ENCODE results near the gene CDK8.

Gene CDK8

DNA sequence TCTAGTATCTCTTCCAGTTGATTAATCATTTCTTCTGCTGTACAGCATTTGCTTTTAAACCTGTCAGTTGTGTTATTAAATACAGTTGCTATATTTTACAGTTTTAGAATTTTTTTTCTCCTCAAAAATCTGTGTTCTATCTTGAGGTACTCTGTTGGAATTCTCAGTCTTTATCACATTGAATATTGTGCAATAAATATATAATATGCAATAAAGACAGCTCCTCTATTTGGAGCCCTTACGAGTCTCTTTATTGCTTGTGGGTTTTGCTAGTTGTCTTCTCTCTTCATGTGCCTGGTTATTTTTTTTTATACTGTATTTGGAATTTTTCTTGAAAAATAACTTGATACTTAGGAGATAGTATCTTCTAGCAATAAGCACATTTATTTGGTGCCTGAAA lies 51.7 kb downstream of the CDK8 start:
- Histone ChIP-seq H3K79me2 (ENCODE audit: insufficient read depth, low read length) (no peaks in the 10 kb centered on the region), H3K36me3 (ENCODE audit: insufficient read depth, low read length) (no peaks in the 10 kb centered on the region), H3K4me1 (ENCODE audit: insufficient read depth, low read length, severe bottlenecking) (no peaks in the 10 kb centered on the region), H4K20me1 (ENCODE audit: insufficient read depth, low read length) (no peaks in the 10 kb centered on the region), H3K9ac (ENCODE audit: low read length) (no peak overlapping the region), H3K27ac (ENCODE audit: low read depth, low read length, poor library complexity, severe bottlenecking) (no peak overlapping the region), H3K9me2 (ENCODE audit: low read depth, low read length) (no peaks in the 10 kb centered on the region), H3K9me3 (ENCODE audit: low read length) (no peaks in the 10 kb centered on the region), H3K27me3 (ENCODE audit: insufficient read depth, low read length) (no peaks in the 10 kb centered on the region), H3K4me2 (ENCODE audit: low read length) (no peak overlapping the region), H3K4me3 (ENCODE audit: low read depth, low read length, poor library complexity, severe bottlenecking) (no peak overlapping the region), H3F3A (ENCODE audit: insufficient read depth, low read length) (no peaks in the 10 kb centered on the region), H2AFZ (ENCODE audit: low read length) (no peak overlapping the region)
- TF ChIP-seq EZH2 (IDR thresholded peaks at IDR 0.05; ENCODE audit: borderline replicate concordance, low read length) = no peak
- TF ChIP-seq, protein P1, sequence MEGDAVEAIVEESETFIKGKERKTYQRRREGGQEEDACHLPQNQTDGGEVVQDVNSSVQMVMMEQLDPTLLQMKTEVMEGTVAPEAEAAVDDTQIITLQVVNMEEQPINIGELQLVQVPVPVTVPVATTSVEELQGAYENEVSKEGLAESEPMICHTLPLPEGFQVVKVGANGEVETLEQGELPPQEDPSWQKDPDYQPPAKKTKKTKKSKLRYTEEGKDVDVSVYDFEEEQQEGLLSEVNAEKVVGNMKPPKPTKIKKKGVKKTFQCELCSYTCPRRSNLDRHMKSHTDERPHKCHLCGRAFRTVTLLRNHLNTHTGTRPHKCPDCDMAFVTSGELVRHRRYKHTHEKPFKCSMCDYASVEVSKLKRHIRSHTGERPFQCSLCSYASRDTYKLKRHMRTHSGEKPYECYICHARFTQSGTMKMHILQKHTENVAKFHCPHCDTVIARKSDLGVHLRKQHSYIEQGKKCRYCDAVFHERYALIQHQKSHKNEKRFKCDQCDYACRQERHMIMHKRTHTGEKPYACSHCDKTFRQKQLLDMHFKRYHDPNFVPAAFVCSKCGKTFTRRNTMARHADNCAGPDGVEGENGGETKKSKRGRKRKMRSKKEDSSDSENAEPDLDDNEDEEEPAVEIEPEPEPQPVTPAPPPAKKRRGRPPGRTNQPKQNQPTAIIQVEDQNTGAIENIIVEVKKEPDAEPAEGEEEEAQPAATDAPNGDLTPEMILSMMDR (IDR thresholded peaks at IDR 0.05; ENCODE audit: low read length) = no peak

DNA sequence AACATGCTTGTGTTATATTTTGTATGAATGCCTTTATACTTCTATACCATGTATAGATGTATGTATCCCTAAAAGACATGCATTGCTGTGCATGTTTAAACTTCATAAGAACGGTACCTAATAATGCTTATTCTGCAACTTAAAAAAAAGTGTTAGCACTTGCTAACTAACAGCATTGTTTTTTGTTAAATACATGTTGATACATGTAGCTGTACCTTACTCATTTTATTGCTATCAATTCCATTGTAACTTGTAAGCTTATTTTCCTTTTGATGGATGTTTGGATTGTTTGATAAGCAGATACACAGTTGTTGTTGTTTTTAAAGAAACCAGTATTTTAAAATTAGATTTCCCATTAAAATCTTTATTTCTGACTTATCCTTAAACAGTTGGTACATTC lies 53.8 kb downstream of the CDK8 start:
- H3K4me2 ChIP-seq (ENCODE audit: low read length) = no peak overlapping the region
- H3K27ac ChIP-seq (ENCODE audit: low read depth, low read length, poor library complexity, severe bottlenecking) = no peak overlapping the region
- no peak overlapping the region for H3K4me3 ChIP-seq (ENCODE audit: low read depth, low read length, poor library complexity, severe bottlenecking)
- TF ChIP-seq, protein P1 (IDR thresholded peaks at IDR 0.05; ENCODE audit: low read length) = no peak
- TF ChIP-seq EZH2 (IDR thresholded peaks at IDR 0.05; ENCODE audit: borderline replicate concordance, low read length) = no peak
- no peaks in the 10 kb centered on the region for H3K36me3 ChIP-seq (ENCODE audit: insufficient read depth, low read length)
- H3K79me2 ChIP-seq (ENCODE audit: insufficient read depth, low read length) = no peaks in the 10 kb centered on the region
- H3K9ac ChIP-seq (ENCODE audit: low read length) = no peak overlapping the region
- H2AFZ ChIP-seq (ENCODE audit: low read length) = no peak overlapping the region
- no peaks in the 10 kb centered on the region for H3K4me1 ChIP-seq (ENCODE audit: insufficient read depth, low read length, severe bottlenecking)
- H3K9me2 ChIP-seq (ENCODE audit: low read depth, low read length) = no peaks in the 10 kb centered on the region
- no peaks in the 10 kb centered on the region for H4K20me1 ChIP-seq (ENCODE audit: insufficient read depth, low read length)
- H3K9me3 ChIP-seq (ENCODE audit: low read length) = no peaks in the 10 kb centered on the region
- no peaks in the 10 kb centered on the region for H3K27me3 ChIP-seq (ENCODE audit: insufficient read depth, low read length)
- H3F3A ChIP-seq (ENCODE audit: insufficient read depth, low read length) = no peaks in the 10 kb centered on the region

DNA sequence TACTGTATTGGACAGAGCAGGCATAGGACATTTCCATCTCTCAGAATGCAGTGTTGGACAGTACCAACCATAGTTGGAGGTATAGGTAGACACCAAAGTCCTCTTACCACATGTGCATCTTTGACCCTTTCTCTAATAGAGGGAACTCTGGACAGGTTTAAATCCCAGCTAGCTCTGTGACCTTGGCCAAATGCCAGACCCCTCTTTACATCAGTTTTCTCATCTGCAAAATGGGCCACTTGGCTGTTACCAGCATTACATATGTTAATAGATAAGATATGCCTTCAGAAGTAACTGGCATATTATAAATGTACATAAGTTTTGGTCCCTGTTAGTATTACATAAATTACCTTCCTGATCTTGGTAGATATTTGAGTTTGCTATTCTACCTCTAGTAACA lies 54.3 kb downstream of the CDK8 start:
- Histone ChIP-seq H2AFZ (ENCODE audit: low read length) (no peak overlapping the region), H3K9ac (ENCODE audit: low read length) (no peak overlapping the region), H3K4me2 (ENCODE audit: low read length) (no peak overlapping the region), H4K20me1 (ENCODE audit: insufficient read depth, low read length) (no peaks in the 10 kb centered on the region), H3K79me2 (ENCODE audit: insufficient read depth, low read length) (no peaks in the 10 kb centered on the region), H3K4me3 (ENCODE audit: low read depth, low read length, poor library complexity, severe bottlenecking) (no peak overlapping the region), H3K36me3 (ENCODE audit: insufficient read depth, low read length) (no peaks in the 10 kb centered on the region), H3K27me3 (ENCODE audit: insufficient read depth, low read length) (no peaks in the 10 kb centered on the region), H3K4me1 (ENCODE audit: insufficient read depth, low read length, severe bottlenecking) (no peaks in the 10 kb centered on the region), H3K9me2 (ENCODE audit: low read depth, low read length) (no peaks in the 10 kb centered on the region), H3K27ac (ENCODE audit: low read depth, low read length, poor library complexity, severe bottlenecking) (no peak overlapping the region), H3K9me3 (ENCODE audit: low read length) (no peaks in the 10 kb centered on the region), H3F3A (ENCODE audit: insufficient read depth, low read length) (no peaks in the 10 kb centered on the region)
- TF ChIP-seq, protein P1 (IDR thresholded peaks at IDR 0.05; ENCODE audit: low read length) = no peak
- no peak for TF ChIP-seq EZH2 (IDR thresholded peaks at IDR 0.05; ENCODE audit: borderline replicate concordance, low read length)
